ENCODE results near the gene ERN2.

The ERN2 gene

GRCh38 chr16:23668225-23668624 is 44.8 kb downstream of the ERN2 start:
- WGBS, 2 donors (ENCODE audit: extremely low coverage in 2 of 2, insufficient read length in 2 of 2, insufficient replicate concordance in 1 of 2) = no CpG with 5 or more reads among the region's 1 CpG
- Histone ChIP-seq H3K27me3 (ENCODE audit: control insufficient read depth in 3 of 3, insufficient read depth in 3 of 3, low read depth in 1 of 3, low read length in 3 of 3) (no peaks in the 10 kb centered on the region), H2AFZ (ENCODE audit: low read length) (no peak overlapping the region), H2BK12ac (ENCODE audit: low read length) (no peak overlapping the region), H3K23ac (ENCODE audit: low read depth, low read length, poor library complexity) (no peak overlapping the region), H3K18ac (ENCODE audit: low read length) (no peak overlapping the region), H3K36me3 (replicated peaks in 1 of 2; ENCODE audit: control insufficient read depth in 2 of 2, insufficient read depth in 2 of 2, low read length in 2 of 2) (peaks cover 39 to 93% of the 10 kb centered on the region in 2 donors), H3K4me1 (ENCODE audit: control insufficient read depth in 2 of 2, insufficient read depth in 1 of 2, low read depth in 1 of 2, low read length in 2 of 2) (no peaks in the 10 kb centered on the region), H3K4me3 (ENCODE audit: low read length in 2 of 2) (no peak overlapping the region), H3K4ac (ENCODE audit: low read length) (no peak overlapping the region), H3K79me1 (ENCODE audit: low read depth, low read length) (no peaks in the 10 kb centered on the region), H4K91ac (ENCODE audit: low read depth, low read length, poor library complexity) (no peak overlapping the region), H2BK15ac (ENCODE audit: low read length) (no peak overlapping the region), H4K8ac (ENCODE audit: low read depth, low read length) (no peak overlapping the region), H3K14ac (ENCODE audit: low read length) (no peak overlapping the region), H3K9me3 (replicated peaks in 1 of 2; ENCODE audit: control insufficient read depth in 2 of 2, insufficient read depth in 1 of 2, low read depth in 1 of 2, low read length in 2 of 2) (no peaks in the 10 kb centered on the region), H2AK5ac (ENCODE audit: low read depth, low read length) (no peak overlapping the region), H2BK5ac (ENCODE audit: low read length) (no peak overlapping the region), H3K9ac (ENCODE audit: low read depth, low read length, poor library complexity) (no peak overlapping the region), H2BK120ac (ENCODE audit: low read depth, low read length) (no peak overlapping the region), H3K4me2 (ENCODE audit: insufficient read depth, low read length, poor library complexity, severe bottlenecking) (no peak overlapping the region), H3K27ac (replicated peaks; ENCODE audit: low read length) (no peak overlapping the region)
- DNase-seq (ENCODE audit: low spot score) = no peak

- H3K36me3 ChIP-seq (replicated peaks in 1 of 2; ENCODE audit: control insufficient read depth in 2 of 2, insufficient read depth in 2 of 2, low read length in 2 of 2) = peaks cover 43 to 98% of the 10 kb centered on the region in 2 donors
- no peaks in the 10 kb centered on the region for H3K9me3 ChIP-seq (replicated peaks in 1 of 2; ENCODE audit: control insufficient read depth in 2 of 2, insufficient read depth in 1 of 2, low read depth in 1 of 2, low read length in 2 of 2)
- H4K91ac ChIP-seq (ENCODE audit: low read depth, low read length, poor library complexity) = no peak overlapping the region
- H2BK5ac ChIP-seq (ENCODE audit: low read length) = no peak overlapping the region
- no peak overlapping the region for H3K4me3 ChIP-seq (ENCODE audit: low read length in 2 of 2)
- H4K8ac ChIP-seq (ENCODE audit: low read depth, low read length) = no peak overlapping the region
- H3K4me1 ChIP-seq (ENCODE audit: control insufficient read depth in 2 of 2, insufficient read depth in 1 of 2, low read depth in 1 of 2, low read length in 2 of 2) = no peaks in the 10 kb centered on the region
- no peak overlapping the region for H3K18ac ChIP-seq (ENCODE audit: low read length)
- WGBS, 2 donors (ENCODE audit: extremely low coverage in 2 of 2, insufficient read length in 2 of 2, insufficient replicate concordance in 1 of 2) = no CpG with 5 or more reads among the region's 6 CpGs
- DNase-seq (ENCODE audit: low spot score) = no peak
- no peak overlapping the region for H2BK15ac ChIP-seq (ENCODE audit: low read length)
- H3K27me3 ChIP-seq (ENCODE audit: control insufficient read depth in 3 of 3, insufficient read depth in 3 of 3, low read depth in 1 of 3, low read length in 3 of 3) = no peaks in the 10 kb centered on the region
- H2BK120ac ChIP-seq (ENCODE audit: low read depth, low read length) = no peak overlapping the region
- H2AFZ ChIP-seq (ENCODE audit: low read length) = no peak overlapping the region
- no peaks in the 10 kb centered on the region for H3K79me1 ChIP-seq (ENCODE audit: low read depth, low read length)
- no peak overlapping the region for H2BK12ac ChIP-seq (ENCODE audit: low read length)
- H3K14ac ChIP-seq (ENCODE audit: low read length) = no peak overlapping the region
- H3K27ac ChIP-seq (replicated peaks; ENCODE audit: low read length) = no peak overlapping the region
- H3K9ac ChIP-seq (ENCODE audit: low read depth, low read length, poor library complexity) = no peak overlapping the region
- no peak overlapping the region for H3K23ac ChIP-seq (ENCODE audit: low read depth, low read length, poor library complexity)
- no peak overlapping the region for H3K4me2 ChIP-seq (ENCODE audit: insufficient read depth, low read length, poor library complexity, severe bottlenecking)
- H2AK5ac ChIP-seq (ENCODE audit: low read depth, low read length) = no peak overlapping the region
- H3K4ac ChIP-seq (ENCODE audit: low read length) = no peak overlapping the region
These were observed 45.7 kb downstream of the ERN2 start for GRCh38 chr16:23667355-23667659.

GRCh38 chr16:23666571-23667354 is 46.3 kb downstream of the ERN2 start:
- no peak overlapping the region for H3K23ac ChIP-seq (ENCODE audit: low read depth, low read length, poor library complexity)
- H3K4me3 ChIP-seq (ENCODE audit: low read length in 2 of 2) = no peak overlapping the region
- peaks cover 44 to 98% of the 10 kb centered on the region in 2 donors for H3K36me3 ChIP-seq (replicated peaks in 1 of 2; ENCODE audit: control insufficient read depth in 2 of 2, insufficient read depth in 2 of 2, low read length in 2 of 2)
- H3K18ac ChIP-seq (ENCODE audit: low read length) = no peak overlapping the region
- H3K14ac ChIP-seq (ENCODE audit: low read length) = no peak overlapping the region
- DNase-seq (ENCODE audit: low spot score) = no peak
- no peak overlapping the region for H3K9ac ChIP-seq (ENCODE audit: low read depth, low read length, poor library complexity)
- H2AFZ ChIP-seq (ENCODE audit: low read length) = no peak overlapping the region
- WGBS, 2 donors (ENCODE audit: extremely low coverage in 2 of 2, insufficient read length in 2 of 2, insufficient replicate concordance in 1 of 2) = no CpG with 5 or more reads among the region's 7 CpGs
- no peak overlapping the region for H3K27ac ChIP-seq (replicated peaks; ENCODE audit: low read length)
- H2BK15ac ChIP-seq (ENCODE audit: low read length) = no peak overlapping the region
- no peaks in the 10 kb centered on the region for H3K27me3 ChIP-seq (ENCODE audit: control insufficient read depth in 3 of 3, insufficient read depth in 3 of 3, low read depth in 1 of 3, low read length in 3 of 3)
- no peaks in the 10 kb centered on the region for H3K9me3 ChIP-seq (replicated peaks in 1 of 2; ENCODE audit: control insufficient read depth in 2 of 2, insufficient read depth in 1 of 2, low read depth in 1 of 2, low read length in 2 of 2)
- H2BK12ac ChIP-seq (ENCODE audit: low read length) = no peak overlapping the region
- H3K4ac ChIP-seq (ENCODE audit: low read length) = no peak overlapping the region
- H4K91ac ChIP-seq (ENCODE audit: low read depth, low read length, poor library complexity) = no peak overlapping the region
- no peaks in the 10 kb centered on the region for H3K79me1 ChIP-seq (ENCODE audit: low read depth, low read length)
- no peak overlapping the region for H2AK5ac ChIP-seq (ENCODE audit: low read depth, low read length)
- no peak overlapping the region for H2BK120ac ChIP-seq (ENCODE audit: low read depth, low read length)
- H2BK5ac ChIP-seq (ENCODE audit: low read length) = no peak overlapping the region
- no peak overlapping the region for H4K8ac ChIP-seq (ENCODE audit: low read depth, low read length)
- no peaks in the 10 kb centered on the region for H3K4me1 ChIP-seq (ENCODE audit: control insufficient read depth in 2 of 2, insufficient read depth in 1 of 2, low read depth in 1 of 2, low read length in 2 of 2)
- H3K4me2 ChIP-seq (ENCODE audit: insufficient read depth, low read length, poor library complexity, severe bottlenecking) = no peak overlapping the region

- Histone ChIP-seq H3K36me3 (replicated peaks in 1 of 2; ENCODE audit: control insufficient read depth in 2 of 2, insufficient read depth in 2 of 2, low read length in 2 of 2) (peaks cover 38 to 96% of the 10 kb centered on the region in 2 donors), H2BK15ac (ENCODE audit: low read length) (no peak overlapping the region), H3K79me1 (ENCODE audit: low read depth, low read length) (no peaks in the 10 kb centered on the region), H2BK5ac (ENCODE audit: low read length) (no peak overlapping the region), H3K4me2 (ENCODE audit: insufficient read depth, low read length, poor library complexity, severe bottlenecking) (no peak overlapping the region), H2BK120ac (ENCODE audit: low read depth, low read length) (no peak overlapping the region), H2AFZ (ENCODE audit: low read length) (no peak overlapping the region), H3K23ac (ENCODE audit: low read depth, low read length, poor library complexity) (no peak overlapping the region), H3K27me3 (ENCODE audit: control insufficient read depth in 3 of 3, insufficient read depth in 3 of 3, low read depth in 1 of 3, low read length in 3 of 3) (no peaks in the 10 kb centered on the region), H4K8ac (ENCODE audit: low read depth, low read length) (no peak overlapping the region), H3K18ac (ENCODE audit: low read length) (no peak overlapping the region), H2BK12ac (ENCODE audit: low read length) (no peak overlapping the region), H3K9me3 (replicated peaks in 1 of 2; ENCODE audit: control insufficient read depth in 2 of 2, insufficient read depth in 1 of 2, low read depth in 1 of 2, low read length in 2 of 2) (no peaks in the 10 kb centered on the region), H4K91ac (ENCODE audit: low read depth, low read length, poor library complexity) (no peak overlapping the region), H3K4me3 (ENCODE audit: low read length in 2 of 2) (no peak overlapping the region), H3K4me1 (ENCODE audit: control insufficient read depth in 2 of 2, insufficient read depth in 1 of 2, low read depth in 1 of 2, low read length in 2 of 2) (no peaks in the 10 kb centered on the region), H2AK5ac (ENCODE audit: low read depth, low read length) (no peak overlapping the region), H3K27ac (replicated peaks; ENCODE audit: low read length) (no peak overlapping the region), H3K14ac (ENCODE audit: low read length) (no peak overlapping the region), H3K9ac (ENCODE audit: low read depth, low read length, poor library complexity) (no peak overlapping the region), H3K4ac (ENCODE audit: low read length) (no peak overlapping the region)
- no CpG with 5 or more reads among the region's 2 CpGs for WGBS, 2 donors (ENCODE audit: extremely low coverage in 2 of 2, insufficient read length in 2 of 2, insufficient replicate concordance in 1 of 2)
- DNase-seq (ENCODE audit: low spot score) = no peak
These were observed 49.1 kb downstream of the ERN2 start for GRCh38 chr16:23663918-23664317.

Measured in neuronal stem cell (in vitro differentiated cells).